K562 (cell line): ENCODE results near the gene KCNMB3.

Experiments used
- BMI1 ChIP-seq: fragments of 150-350 bp; IDR thresholded peaks from 2 replicates; pipeline ENCODE4 v1.6.1; 2014; ENCODE audit warnings: low read length
- CEBPB ChIP-seq: fragments of 450-650 bp; IDR thresholded peaks from 2 replicates; pipeline ENCODE4 v1.6.1; 2016; ENCODE audit warnings: missing genetic modification characterization, missing compliant biosample characterization
- EZH2 ChIP-seq: IDR thresholded peaks from 2 replicates; pipeline ENCODE4 v1.6.1; 2012; ENCODE audit warnings: low read depth, mild to moderate bottlenecking, inconsistent platforms, low read length, borderline replicate concordance
- MAX ChIP-seq: sonication (generic); formaldehyde crosslinking; IDR thresholded peaks from 2 replicates; pipeline ENCODE4 v1.9.0; 2022; ENCODE audit warnings: mild to moderate bottlenecking, missing genetic modification reagents
- NFIC ChIP-seq: fragments of 450-650 bp; IDR thresholded peaks from 2 replicates; pipeline ENCODE4 v1.6.1; 2017; ENCODE audit warnings: mild to moderate bottlenecking, inconsistent platforms
- NR3C1 ChIP-seq: sonication (generic); formaldehyde crosslinking; IDR thresholded peaks from 2 replicates; pipeline ENCODE4 v1.8.1; 2022; ENCODE audit warnings: missing genetic modification reagents
- POLR3G ChIP-seq: IDR thresholded peaks from 2 replicates; pipeline ENCODE4 v1.6.1; 2011; ENCODE audit not compliant: insufficient read length, insufficient replicate concordance; ENCODE audit errors: extremely low read depth
- PTTG1 ChIP-seq: fragments of 450-650 bp; IDR thresholded peaks from 2 replicates; pipeline ENCODE4 v1.6.1; 2016; ENCODE audit warnings: low read depth, mild to moderate bottlenecking, missing genetic modification characterization, missing compliant biosample characterization
- RFX5 ChIP-seq: IDR thresholded peaks from 2 replicates; pipeline ENCODE4 v1.6.1; 2011; ENCODE audit warnings: low read depth, mild to moderate bottlenecking, improper control_type of control experiment, low read length
- SIN3B ChIP-seq: fragments of 450-650 bp; IDR thresholded peaks from 2 replicates; pipeline ENCODE4 v1.6.1; 2017; ENCODE audit warnings: low read depth, mild to moderate bottlenecking, moderate library complexity
- ZBTB33 ChIP-seq: sonication (generic); formaldehyde crosslinking; IDR thresholded peaks from 2 replicates; pipeline ENCODE4 v1.8.1; 2023; ENCODE audit warnings: mild to moderate bottlenecking, missing genetic modification reagents
- ZFP1 ChIP-seq: fragments of 450-650 bp; formaldehyde crosslinking; IDR thresholded peaks from 2 replicates; pipeline ENCODE4 v1.4.0; 2020; ENCODE audit warnings: mild to moderate bottlenecking, mixed read lengths
- ZNF639 ChIP-seq, 2 experiments: fragments of 200-800 bp in 1 of 2; sonication (Bioruptor generic) in 1 of 2; sonication (generic) in 1 of 2; formaldehyde crosslinking in 1 of 2; IDR thresholded peaks in 1 of 2; conservative IDR thresholded peaks in 1 of 2; 2 replicates each; pipeline versions ENCODE4 v1.5.0 to v1.6.1; 2016 to 2020; ENCODE audit warnings: missing compliant biosample characterization in 1 of 2, missing genetic modification characterization in 1 of 2, missing genetic modification reagents in 1 of 2

GRCh38 chr3:179258820-179259219 lies 7.9 kb upstream of the KCNMB3 start:
- TF ChIP-seq NFIC (no peak), ZFP1 (CRISPR knock-in tag) (no peak), EZH2 (no peak), CEBPB (tag) (no peak), SIN3B (no peak), ZNF639 (CRISPR knock-in tag; conservative IDR thresholded peaks at IDR 0.05 in 1 of 2, IDR thresholded peaks at IDR 0.05 in 1 of 2) (no peak), PTTG1 (tag) (no peak), BMI1 (no peak), RFX5 (no peak), MAX (CRISPR knock-in tag) (no peak), POLR3G (no peak), ZBTB33 (CRISPR knock-in tag) (no peak), NR3C1 (CRISPR knock-in tag) (no peak)
